GM19395 (cell line): ENCODE measurements around the gene INPP5F.
"Not testable (repeated sequence)": the region's sequence is repeated elsewhere in the genome, so short reads cannot be mapped to it uniquely, and the experiment has no call there.

Experiments used
- ATAC-seq: cut with Tn5 transposase; IDR thresholded peaks from one replicate; pipeline ENCODE4 v1.9.1; 2021; ENCODE audit warnings: mild to moderate bottlenecking, moderate library complexity; ENCODE audit not compliant: unreplicated experiment

Gene INPP5F

DNA sequence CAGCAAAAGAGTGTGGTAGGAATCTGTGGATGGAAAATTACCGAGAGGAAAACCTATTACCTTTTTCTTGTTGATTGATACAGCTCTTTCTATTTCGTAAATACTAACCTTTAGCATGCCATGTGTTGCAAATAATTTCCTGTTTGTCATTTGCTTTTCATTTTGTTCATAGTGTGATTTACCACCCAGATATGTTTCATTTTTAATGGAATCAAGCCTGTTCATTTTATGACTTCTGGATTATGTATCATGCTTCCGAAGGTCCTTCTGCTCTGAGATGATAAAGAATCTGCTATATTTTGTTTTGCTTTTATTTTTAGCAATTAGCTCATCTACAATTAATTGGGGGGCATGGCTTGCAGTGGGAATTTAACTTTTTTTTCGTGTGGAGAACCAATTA, 46.5 kb downstream of the INPP5F start:
- ATAC-seq: no peak

- ATAC-seq: not testable (repeated sequence)
Observed at GRCh38 chr10:119773041-119773440, 47.2 kb downstream of the INPP5F start.

- ATAC-seq: no peak
Observed at GRCh38 chr10:119775529-119775928, 49.7 kb downstream of the INPP5F start.

GRCh38 chr10:119776536-119776935, 50.7 kb downstream of the INPP5F start:
- ATAC-seq: no peak

DNA sequence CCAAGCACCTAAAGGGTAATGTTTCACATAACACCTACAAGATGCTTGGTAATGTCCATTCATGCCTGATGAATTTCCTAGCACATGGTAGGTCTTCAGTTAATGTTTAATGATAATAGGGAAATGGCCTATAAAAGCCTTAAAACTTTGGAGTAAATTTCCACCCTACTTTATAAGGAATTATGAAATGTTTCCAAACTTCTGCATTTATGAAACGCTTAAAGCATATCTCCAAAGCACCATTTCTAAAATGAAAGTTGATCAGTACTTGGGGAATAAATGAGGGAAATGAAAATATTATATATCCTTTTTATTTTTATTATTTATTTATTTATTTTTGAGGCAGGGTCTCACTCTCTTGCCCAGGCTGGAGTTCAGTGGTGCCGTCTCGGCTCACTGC, 51.8 kb downstream of the INPP5F start:
- ATAC-seq: no peak

- ATAC-seq: no peak
Observed at GRCh38 chr10:119778776-119779445, 53.1 kb downstream of the INPP5F start.

- ATAC-seq: no peak
Observed at GRCh38 chr10:119780879-119781480, 55.1 kb downstream of the INPP5F start.

- ATAC-seq: no peak
Observed at GRCh38 chr10:119781498-119781897, 55.6 kb downstream of the INPP5F start.

GRCh38 chr10:119782981-119783664, 57.3 kb downstream of the INPP5F start:
- no peak for ATAC-seq

- ATAC-seq: no peak
Observed at GRCh38 chr10:119783665-119784027, 57.8 kb downstream of the INPP5F start.

DNA sequence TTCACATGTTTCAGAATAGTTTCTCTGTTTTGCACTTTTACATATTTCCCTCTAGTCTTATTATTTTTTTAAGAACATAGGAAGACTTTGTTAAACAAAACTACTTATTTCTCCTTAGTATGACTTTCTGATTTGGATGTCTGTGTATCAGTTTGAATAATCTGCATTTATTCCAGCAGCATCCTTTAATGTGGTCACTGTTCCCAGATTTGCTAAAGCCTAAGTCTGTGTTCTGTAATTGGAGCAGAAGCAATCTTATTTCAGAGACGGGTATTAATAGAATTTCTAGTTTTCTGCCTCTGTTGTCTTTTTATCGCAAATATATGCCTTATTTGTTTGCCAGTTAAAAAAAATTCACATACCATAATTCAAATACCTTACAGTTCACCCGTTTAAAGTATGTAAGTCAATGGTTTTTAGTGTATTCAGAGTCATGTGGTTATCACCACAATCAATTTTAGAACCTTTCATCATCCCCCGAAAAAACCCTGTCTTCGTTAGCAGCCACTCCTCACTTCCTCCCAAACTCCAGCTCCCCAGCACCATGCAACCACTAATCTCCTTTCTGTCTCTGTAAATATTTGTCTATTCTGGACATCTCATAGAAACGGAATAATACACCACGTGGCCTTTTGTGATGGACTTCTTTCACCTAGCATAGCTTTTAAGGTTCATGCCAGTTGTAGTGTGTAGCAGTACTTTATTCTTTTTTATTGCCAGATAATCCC, 58.7 kb downstream of the INPP5F start:
- ATAC-seq: peak; percentile 60

DNA sequence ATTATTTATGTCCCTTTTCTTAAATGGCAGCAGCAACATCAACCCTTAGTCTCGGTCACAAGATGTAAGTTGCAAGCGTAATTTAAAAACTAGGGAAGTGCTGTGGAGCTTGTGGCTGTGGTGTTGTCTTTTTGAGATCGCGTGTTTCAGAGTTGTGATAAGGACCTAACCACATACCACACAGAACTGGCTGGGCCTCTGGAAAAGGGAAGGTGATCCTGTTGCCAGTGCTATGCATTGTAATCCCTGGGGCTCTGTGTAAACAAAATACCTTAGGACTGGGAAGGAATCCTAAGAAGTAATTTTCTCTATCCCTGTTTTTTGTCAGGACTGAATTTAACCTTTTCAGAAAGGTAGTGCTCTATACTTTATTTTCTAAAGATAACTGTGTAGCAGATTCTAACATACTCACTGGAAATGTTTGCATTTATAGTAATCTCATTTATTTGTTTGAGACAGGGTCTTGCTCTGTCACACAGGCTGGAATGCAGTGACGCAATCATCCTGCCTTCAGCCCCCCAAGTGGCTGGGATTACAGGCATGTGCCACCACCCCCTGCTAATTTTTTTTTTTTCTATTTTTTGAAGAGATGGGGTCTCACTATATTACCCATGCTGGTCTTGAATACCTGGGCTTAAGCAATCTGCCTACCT, 60.4 kb downstream of the INPP5F start:
- ATAC-seq: no peak

DNA sequence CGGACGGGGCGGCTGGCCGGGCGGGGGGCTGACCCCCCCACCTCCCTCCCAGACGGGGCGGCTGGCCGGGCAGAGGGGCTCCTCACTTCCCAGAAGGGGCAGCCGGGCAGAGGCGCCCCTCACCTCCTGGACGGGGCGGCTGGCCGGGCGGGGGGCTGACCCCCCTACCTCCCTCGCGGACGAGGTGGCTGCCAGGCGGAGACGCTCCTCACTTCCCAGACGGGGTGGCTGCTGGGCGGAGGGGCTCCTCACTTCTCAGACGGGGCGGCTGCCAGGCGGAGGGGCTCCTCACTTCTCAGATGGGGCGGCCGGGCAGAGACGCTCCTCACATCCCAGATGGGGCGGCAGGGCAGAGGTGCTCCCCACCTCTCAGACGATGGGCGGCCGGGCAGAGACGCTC, 69.3 kb downstream of the INPP5F start:
- ATAC-seq: not testable (repeated sequence)

DNA sequence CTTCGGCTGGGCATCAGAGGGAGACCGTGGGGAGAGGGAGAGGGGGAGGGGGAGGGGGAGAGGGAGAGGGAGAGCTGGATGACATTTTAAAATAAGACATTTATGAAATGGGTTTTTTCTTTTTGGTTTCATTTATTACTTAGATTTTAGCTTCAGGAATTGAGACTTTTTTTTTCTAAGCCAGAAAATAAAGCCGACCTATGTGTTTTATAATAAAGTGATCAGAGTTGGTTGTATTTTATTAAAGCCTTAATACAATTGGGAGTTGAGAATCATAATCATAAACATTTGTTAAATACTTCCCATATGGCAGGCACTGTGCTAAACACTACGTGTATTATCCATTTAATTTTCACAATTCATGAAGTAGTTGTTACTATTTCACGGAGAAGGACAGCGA, 70.2 kb downstream of the INPP5F start:
- no peak for ATAC-seq

DNA sequence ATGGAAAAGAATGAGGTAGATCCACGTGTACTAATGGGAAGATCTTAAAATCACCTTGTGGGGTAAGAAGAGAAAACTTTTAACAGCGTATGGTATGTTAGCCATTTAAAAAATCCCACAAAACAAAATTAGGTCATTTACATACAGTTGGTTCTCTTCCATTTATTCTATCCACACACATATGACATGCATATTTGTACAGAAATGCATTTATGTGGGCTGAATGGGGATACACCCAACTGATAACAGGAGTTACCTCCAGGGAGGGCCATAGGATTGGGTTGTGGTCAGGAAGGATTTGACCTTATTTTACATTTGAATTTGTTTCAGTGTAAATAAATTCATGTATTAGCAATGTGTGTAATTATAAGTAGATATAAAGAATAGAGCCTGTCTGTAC, 75.3 kb downstream of the INPP5F start:
- no peak for ATAC-seq

DNA sequence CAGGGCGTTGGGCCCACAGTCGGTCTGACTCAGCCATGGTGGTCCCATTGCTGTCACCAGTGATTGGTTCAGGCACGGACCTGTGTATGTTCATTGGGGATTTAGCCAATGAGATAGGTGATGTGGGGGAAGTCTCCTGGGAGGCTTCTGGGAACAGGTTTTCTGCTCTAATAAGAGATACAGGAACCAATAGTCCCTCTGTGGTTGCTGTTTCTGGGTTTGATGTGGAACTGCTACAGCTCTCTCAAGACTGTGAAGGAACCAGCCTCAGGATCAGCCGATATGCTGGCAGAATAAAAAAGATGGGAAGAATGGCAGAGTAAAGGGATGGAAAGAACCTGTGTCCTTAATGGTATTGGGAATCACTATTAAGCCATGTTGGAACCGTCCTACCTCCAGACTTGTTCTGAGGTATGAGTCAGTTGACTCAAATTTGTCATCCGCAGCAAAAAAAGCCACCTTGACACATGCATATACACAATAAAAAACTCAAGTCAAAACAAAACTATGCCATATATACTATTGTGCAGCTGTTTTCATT, 76.2 kb downstream of the INPP5F start:
- ATAC-seq: no peak

DNA sequence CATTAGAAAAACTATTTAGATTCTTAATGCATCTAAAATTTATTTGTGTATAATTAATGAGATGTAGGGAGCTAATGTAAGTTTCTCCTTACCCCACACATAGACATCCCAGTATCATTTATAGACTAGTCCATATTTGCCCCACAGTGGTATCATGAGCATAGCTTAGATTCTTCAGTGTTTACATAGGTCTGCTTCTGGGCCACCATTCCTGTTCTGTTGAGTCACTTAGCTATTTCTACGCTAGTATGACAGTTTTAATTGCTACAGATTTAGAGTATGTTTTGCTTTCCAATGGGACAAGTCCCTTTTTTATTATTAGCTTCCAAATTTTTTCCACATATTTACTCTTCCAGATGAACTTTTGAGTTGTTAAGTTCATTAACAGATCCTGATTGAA, 77.4 kb downstream of the INPP5F start:
- ATAC-seq: no peak

DNA sequence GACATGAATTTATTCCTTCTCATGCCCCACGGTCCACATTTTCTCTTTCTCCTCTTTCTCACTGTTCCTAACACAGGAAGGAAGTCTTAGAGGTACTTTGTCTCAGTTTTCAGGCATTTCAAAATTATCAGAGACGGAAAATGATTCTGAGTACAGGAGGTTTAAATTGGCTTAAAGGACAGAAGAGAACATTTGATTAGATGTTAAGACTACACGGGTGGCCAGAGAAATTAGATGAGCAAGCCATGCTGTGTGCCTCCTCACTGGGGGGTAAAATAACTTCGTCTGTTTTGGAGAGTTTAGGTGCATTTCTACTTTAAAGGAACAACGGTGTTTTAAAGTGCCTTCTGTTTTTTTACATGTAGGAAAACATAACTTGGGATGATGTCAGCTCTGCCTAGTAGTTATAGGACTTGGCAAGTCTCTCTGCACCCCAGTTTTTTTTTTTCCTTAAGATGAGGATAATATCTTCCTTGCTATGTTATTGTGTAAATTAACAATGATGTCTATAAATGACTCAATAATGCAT, 79.9 kb downstream of the INPP5F start:
- ATAC-seq: no peak

GRCh38 chr10:119806334-119807130, 80.7 kb downstream of the INPP5F start:
- no peak for ATAC-seq
